GM19025 (cell line): ENCODE measurements around the gene MYO9B.

ENCODE experiments used
- ATAC-seq: cut with Tn5 transposase; IDR thresholded peaks from one replicate; pipeline ENCODE4 v1.9.1; 2021; ENCODE audit warnings: mild to moderate bottlenecking, low read depth, moderate library complexity; ENCODE audit not compliant: unreplicated experiment

The MYO9B gene

GRCh38 chr19:17061205-17061604 is 14.4 kb upstream of the MYO9B start:
- ATAC-seq, result no peak

GRCh38 chr19:17061691-17062090 is 13.9 kb upstream of the MYO9B start:
- no peak for ATAC-seq

GRCh38 chr19:17063428-17063827 is 12.1 kb upstream of the MYO9B start:
- no peak for ATAC-seq

GRCh38 chr19:17069193-17069592 is 6.4 kb upstream of the MYO9B start:
- ATAC-seq, result no peak

GRCh38 chr19:17070421-17070820 is 5.2 kb upstream of the MYO9B start:
- no peak for ATAC-seq

- no peak for ATAC-seq
Measured at GRCh38 chr19:17070912-17071311, 4.7 kb upstream of the MYO9B start.

- ATAC-seq, result no peak
Measured at GRCh38 chr19:17073869-17074633, 1.5 kb upstream of the MYO9B start.

GRCh38 chr19:17074634-17075034 is 943 bp upstream of the MYO9B start:
- ATAC-seq, result no peak

GRCh38 chr19:17075864-17076542 is 426 bp downstream of the MYO9B start:
- ATAC-seq, result no peak

GRCh38 chr19:17076543-17076991 is 990 bp downstream of the MYO9B start:
- ATAC-seq, result no peak

GRCh38 chr19:17077447-17078028 is 2.0 kb downstream of the MYO9B start:
- ATAC-seq, result no peak

- ATAC-seq, result no peak
Measured at GRCh38 chr19:17078036-17078919, 2.7 kb downstream of the MYO9B start.

GRCh38 chr19:17078920-17079709 is 3.5 kb downstream of the MYO9B start:
- no peak for ATAC-seq

GRCh38 chr19:17079710-17080439 is 4.3 kb downstream of the MYO9B start:
- peak; percentile 29 for ATAC-seq

- ATAC-seq, result no peak
Measured at GRCh38 chr19:17080440-17080801, 4.8 kb downstream of the MYO9B start.

- ATAC-seq, result no peak
Measured at GRCh38 chr19:17081672-17082630, 6.4 kb downstream of the MYO9B start.

GRCh38 chr19:17086120-17086519 is 10.5 kb downstream of the MYO9B start:
- no peak for ATAC-seq

- ATAC-seq, result no peak
Measured at GRCh38 chr19:17086834-17087233, 11.3 kb downstream of the MYO9B start.
